NB4 (cell line): Measurements from ENCODE around the gene KRTAP1-1.

Experiments
- MYC ChIP-seq: IDR thresholded peaks from 2 replicates; pipeline ENCODE4 v1.6.1; 2011; ENCODE audit warnings: low read depth, low read length
- POLR2A ChIP-seq: IDR thresholded peaks from 2 replicates; pipeline ENCODE4 v1.6.1; 2011; ENCODE audit warnings: mild to moderate bottlenecking; ENCODE audit not compliant: insufficient read length; ENCODE audit errors: extremely low read depth
- TF ChIP-seq, protein P1 (sequence below): IDR thresholded peaks from one replicate; pipeline ENCODE4 v1.5.1; 2012; ENCODE audit warnings: low read depth, low read length

DNA sequence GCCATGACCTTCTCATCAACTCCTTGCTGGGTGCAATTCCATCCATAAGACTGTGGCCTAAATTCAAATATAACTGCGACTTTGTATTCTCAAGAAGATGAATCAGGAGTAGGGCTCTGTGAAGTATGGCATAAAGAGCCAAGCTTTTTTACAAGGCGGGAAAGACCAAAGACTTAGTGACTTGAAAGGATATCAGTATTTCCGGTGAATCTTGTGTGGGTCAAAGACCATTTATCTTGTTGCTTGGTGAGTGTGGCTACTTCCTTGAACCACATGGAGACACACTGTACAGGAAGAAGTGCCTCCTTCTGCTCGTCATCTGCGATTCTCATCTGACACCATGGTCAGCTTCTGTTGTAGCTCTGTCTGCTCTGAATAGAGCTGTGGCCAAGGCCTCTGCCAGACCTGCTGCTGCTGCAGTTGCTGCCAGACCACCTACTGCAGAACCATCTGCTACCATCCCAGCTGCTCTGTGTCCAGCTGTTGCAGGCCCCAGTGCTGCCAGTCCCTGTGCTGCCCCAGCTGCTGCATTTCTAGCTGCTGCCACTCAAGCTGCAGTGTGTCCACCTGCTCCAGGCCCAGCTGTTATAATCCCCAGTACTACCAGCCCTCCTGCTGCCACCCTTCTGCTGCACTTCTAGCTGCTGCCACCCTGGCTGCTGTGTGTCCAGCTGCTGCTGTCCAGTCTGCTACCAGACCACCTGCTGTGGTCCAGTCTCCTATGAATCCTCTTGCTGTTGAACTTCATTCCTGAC lies 30.5 kb upstream of the KRTAP1-1 start:
- TF ChIP-seq, protein P1, sequence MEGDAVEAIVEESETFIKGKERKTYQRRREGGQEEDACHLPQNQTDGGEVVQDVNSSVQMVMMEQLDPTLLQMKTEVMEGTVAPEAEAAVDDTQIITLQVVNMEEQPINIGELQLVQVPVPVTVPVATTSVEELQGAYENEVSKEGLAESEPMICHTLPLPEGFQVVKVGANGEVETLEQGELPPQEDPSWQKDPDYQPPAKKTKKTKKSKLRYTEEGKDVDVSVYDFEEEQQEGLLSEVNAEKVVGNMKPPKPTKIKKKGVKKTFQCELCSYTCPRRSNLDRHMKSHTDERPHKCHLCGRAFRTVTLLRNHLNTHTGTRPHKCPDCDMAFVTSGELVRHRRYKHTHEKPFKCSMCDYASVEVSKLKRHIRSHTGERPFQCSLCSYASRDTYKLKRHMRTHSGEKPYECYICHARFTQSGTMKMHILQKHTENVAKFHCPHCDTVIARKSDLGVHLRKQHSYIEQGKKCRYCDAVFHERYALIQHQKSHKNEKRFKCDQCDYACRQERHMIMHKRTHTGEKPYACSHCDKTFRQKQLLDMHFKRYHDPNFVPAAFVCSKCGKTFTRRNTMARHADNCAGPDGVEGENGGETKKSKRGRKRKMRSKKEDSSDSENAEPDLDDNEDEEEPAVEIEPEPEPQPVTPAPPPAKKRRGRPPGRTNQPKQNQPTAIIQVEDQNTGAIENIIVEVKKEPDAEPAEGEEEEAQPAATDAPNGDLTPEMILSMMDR = no peak
- no peak for TF ChIP-seq POLR2A
- TF ChIP-seq MYC = no peak
